Measurements from ENCODE around the gene GON4L. TPM values are rescaled to one million over a fixed set of nuclear protein-coding genes. Genes with fewer than 3 reads are reported as not detected.

GON4L gene
- total RNA-seq, 2 experiments from 2014 or later: 36.6 to 37.1 TPM

Other genes starting within 250 kb of the GON4L start
- gene MSTO1, start 247.0 kb downstream of the GON4L start, total RNA-seq: 10 to 100 TPM; 58.6 to 63.1 TPM
- gene YY1AP1, start 168.4 kb downstream of the GON4L start, total RNA-seq: 10 to 100 TPM; 54.8 to 59.5 TPM
- 100 to 1,000 TPM; 137 to 141 TPM for gene DAP3, start 168.1 kb downstream of the GON4L start, total RNA-seq
- gene SYT11, start 2.4 kb upstream of the GON4L start, total RNA-seq: 1 to 10 TPM; 6.3 to 7.0 TPM
- gene RIT1, start 54.1 kb upstream of the GON4L start, total RNA-seq: 10 to 100 TPM; 17.1 to 21.3 TPM
- 10 to 100 TPM; 82.3 to 87.2 TPM for gene KHDC4, start 77.2 kb upstream of the GON4L start, total RNA-seq
- under 1 TPM in 1 of 2 experiments, not detected in 1; 0.29 TPM for gene RXFP4, start 84.4 kb upstream of the GON4L start, total RNA-seq
- 100 to 1,000 TPM; 154 to 159 TPM for gene ARHGEF2, start 121.3 kb upstream of the GON4L start, total RNA-seq
- gene SSR2, start 163.7 kb upstream of the GON4L start, total RNA-seq: 100 to 1,000 TPM; 141 to 142 TPM
- gene UBQLN4, start 196.6 kb upstream of the GON4L start, total RNA-seq: 10 to 100 TPM; 27.1 to 27.4 TPM
- gene LAMTOR2, start 197.6 kb upstream of the GON4L start, total RNA-seq: 10 to 100 TPM; 54.9 to 55.9 TPM
- gene RAB25, start 203.9 kb upstream of the GON4L start, total RNA-seq: 1 to 10 TPM; 1.3 TPM
- under 1 TPM; 0.22 to 0.36 TPM for gene MEX3A, start 225.3 kb upstream of the GON4L start, total RNA-seq